Mucosa of descending colon (tissue), 3 donors: ENCODE data around the gene DENND6A. TPM values are rescaled to one million over a fixed set of nuclear protein-coding genes. Genes with fewer than 3 reads are reported as not detected.
A peak's percentile ranks its signal among the peaks of the same experiment; 100 is the strongest.

Source experiments
- ATAC-seq: fragments of 200-7000 bp; cut with Tn5 transposase; one replicate; pipeline ENCODE4 v1.9.1; 2020; ENCODE audit warnings: mild to moderate bottlenecking, moderate library complexity
- DNase-seq, 3 donors: peaks; one replicate each; pipeline ENCODE4 v3.0.0-alpha.2; 2020
- H3K36me3 ChIP-seq: fragments of 200-600 bp; one replicate; pipeline ENCODE4 v1.8.0; 2021; ENCODE audit warnings: low read depth, mild to moderate bottlenecking
- H3K4me1 ChIP-seq: fragments of 200-600 bp; one replicate; pipeline ENCODE4 v1.8.0; 2021; ENCODE audit warnings: low read depth, mild to moderate bottlenecking
- H3K4me3 ChIP-seq: fragments of 200-600 bp; one replicate; pipeline ENCODE4 v1.8.0; 2021; ENCODE audit warnings: mild to moderate bottlenecking
- H3K9me3 ChIP-seq: fragments of 200-600 bp; one replicate; pipeline ENCODE4 v1.8.0; 2021; ENCODE audit warnings: mild to moderate bottlenecking
- intact Hi-C, 2 donors: fragments of 100-400 bp; cut with DNase I in 1 of 2; cut with micrococcal nuclease in 1 of 2; formaldehyde crosslinking; loops; one replicate each; pipeline versions ENCODE4 v1.11.0 to v1.11.1; 2022; cut with DNase I, micrococcal nuclease
- total RNA-seq, 3 donors: library from RNA; stranded (reverse); fragmentation: NEBNext Ultra II Directional in 2 of 3; extraction: Animal tissue kit (Norgen Biotek cat#: 25700) in 2 of 3; gene quantifications; one replicate each; pipeline versions ENCODE4 v1.2.1 to v1.2.4, GENCODE V29; 2021 to 2023
- TF ChIP-seq, protein P1 (sequence below): fragments of 200-600 bp; IDR thresholded peaks from one replicate; pipeline ENCODE4 v1.8.0; 2022; ENCODE audit warnings: antibody characterized with exemption, mild to moderate bottlenecking
- donor health status: DM: no; HTN: no; CAD: no; lungs with moderate emphysema.
- donor health status: DM: no; HTN: no; CAD: no.
- donor health status: DM: no; HTN: yes; CAD: no.

Gene DENND6A
- total RNA-seq, 3 donors from 2014 or later = 19.6 to 34.7 (median 20.4) TPM

DNA sequence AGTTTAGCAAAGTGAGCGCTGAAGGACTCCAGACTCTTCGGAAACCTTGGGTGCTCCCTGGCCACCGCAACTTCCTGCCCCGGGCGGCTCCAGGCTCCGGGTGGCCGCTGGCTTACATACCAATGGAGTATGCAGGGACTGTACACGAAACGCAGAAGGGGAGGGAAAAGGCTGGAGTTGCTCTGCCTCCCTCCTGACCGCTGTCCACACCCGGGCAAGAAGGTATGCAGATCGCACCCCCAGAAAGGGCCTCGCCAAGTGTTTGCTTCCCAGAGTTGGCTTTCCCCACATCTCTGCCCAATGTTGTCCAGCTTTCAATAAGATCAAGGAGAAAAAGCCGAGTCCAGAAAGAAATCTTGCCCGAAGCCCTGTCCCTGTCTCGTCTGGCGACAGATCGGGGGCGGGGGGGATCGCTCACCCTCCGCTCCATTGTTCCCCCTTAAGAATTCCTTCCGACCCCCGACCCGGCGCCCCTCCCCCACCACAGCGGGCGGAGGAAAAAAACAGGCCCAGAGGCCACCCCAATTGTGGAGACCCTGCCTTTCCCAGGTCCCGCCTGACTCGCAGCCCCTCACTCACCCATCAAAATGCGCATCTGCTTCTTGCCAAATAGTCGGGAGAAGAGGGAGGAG, 96.3 kb downstream of the DENND6A start:
- Histone ChIP-seq H3K4me1 (peaks cover 42% of the 10 kb centered on the region), H3K4me3 (peak overlapping the region; percentile 86), H3K36me3 (no peaks in the 10 kb centered on the region), H3K9me3 (no peaks in the 10 kb centered on the region)
- TF ChIP-seq, protein P1, sequence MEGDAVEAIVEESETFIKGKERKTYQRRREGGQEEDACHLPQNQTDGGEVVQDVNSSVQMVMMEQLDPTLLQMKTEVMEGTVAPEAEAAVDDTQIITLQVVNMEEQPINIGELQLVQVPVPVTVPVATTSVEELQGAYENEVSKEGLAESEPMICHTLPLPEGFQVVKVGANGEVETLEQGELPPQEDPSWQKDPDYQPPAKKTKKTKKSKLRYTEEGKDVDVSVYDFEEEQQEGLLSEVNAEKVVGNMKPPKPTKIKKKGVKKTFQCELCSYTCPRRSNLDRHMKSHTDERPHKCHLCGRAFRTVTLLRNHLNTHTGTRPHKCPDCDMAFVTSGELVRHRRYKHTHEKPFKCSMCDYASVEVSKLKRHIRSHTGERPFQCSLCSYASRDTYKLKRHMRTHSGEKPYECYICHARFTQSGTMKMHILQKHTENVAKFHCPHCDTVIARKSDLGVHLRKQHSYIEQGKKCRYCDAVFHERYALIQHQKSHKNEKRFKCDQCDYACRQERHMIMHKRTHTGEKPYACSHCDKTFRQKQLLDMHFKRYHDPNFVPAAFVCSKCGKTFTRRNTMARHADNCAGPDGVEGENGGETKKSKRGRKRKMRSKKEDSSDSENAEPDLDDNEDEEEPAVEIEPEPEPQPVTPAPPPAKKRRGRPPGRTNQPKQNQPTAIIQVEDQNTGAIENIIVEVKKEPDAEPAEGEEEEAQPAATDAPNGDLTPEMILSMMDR = no peak
- ATAC-seq = peak; percentile 49
- intact Hi-C loops = loop anchor here in 1 of 2 donors (2.0 kb wide), 1 partner anchor 40 kb away; the partner anchor contains the start of gene PDE12
- DNase-seq = peak; percentile 83 to 89 (median 85)

DNA sequence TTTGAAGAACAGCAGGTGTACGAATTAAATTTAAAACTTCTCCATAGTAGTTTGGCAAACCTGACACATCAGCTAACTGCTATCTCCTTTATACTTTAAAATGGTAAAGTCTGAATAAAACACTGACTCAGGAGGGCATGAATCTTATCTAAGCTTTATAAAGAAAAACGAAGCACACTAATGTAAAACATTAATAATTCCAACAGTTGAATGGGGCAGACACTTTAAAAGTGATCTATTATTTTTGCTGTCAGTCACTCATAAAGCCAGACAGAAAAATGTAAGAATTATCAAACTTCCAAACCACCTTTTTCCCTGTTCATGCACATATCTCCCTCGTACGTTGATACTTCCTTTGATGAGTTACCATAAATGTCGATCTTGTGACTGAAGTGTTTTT, 98.3 kb downstream of the DENND6A start:
- Histone ChIP-seq H3K4me3 (no peak overlapping the region), H3K36me3 (no peaks in the 10 kb centered on the region), H3K9me3 (no peaks in the 10 kb centered on the region), H3K4me1 (peaks cover 42% of the 10 kb centered on the region)
- no peak for ATAC-seq
- TF ChIP-seq, protein P1 = no peak
- intact Hi-C loops = no loop called here
- DNase-seq = no peak

DNA sequence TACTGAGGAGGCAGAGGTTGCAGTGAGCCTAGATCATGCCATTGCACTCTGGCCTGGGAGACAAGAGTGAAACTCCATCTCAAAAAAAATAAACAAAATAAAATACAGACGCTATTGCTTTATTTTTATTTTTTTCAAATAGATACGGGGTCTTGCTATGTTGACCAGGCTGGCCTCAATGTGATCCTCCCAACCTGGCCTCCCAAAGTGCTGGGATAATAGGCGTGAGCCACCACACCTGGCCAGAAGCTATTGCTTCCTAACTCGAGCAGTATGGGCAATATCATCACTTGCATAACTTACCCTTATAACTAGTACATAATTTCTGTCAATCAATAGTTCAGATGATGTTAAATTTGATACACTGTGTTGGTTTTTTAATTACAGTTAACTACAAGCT, 98.7 kb downstream of the DENND6A start:
- no peak for DNase-seq
- no peaks in the 10 kb centered on the region for H3K9me3 ChIP-seq
- intact Hi-C loops = no loop called here
- TF ChIP-seq, protein P1 = no peak
- H3K36me3 ChIP-seq = no peaks in the 10 kb centered on the region
- no peak overlapping the region for H3K4me3 ChIP-seq
- H3K4me1 ChIP-seq = peaks cover 42% of the 10 kb centered on the region
- ATAC-seq = no peak

DNA sequence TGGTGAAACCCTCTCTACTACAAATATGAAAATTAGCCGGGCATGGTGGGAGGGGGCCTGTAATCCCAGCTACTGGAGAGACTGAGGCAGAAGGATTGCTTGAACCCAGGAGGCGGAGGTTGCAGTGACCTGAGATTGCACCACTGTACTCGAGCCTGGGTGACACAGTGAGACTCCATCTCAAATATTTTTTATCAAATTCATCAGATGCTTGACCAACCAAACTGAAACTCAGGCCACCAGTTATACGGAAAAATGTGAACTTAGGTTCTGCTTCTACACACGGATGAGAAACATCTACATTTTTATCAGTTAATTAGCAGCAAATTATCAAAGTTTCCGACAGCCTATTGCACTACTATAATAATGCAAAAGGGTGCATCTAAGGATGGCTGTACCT, 100.6 kb downstream of the DENND6A start:
- DNase-seq = no peak
- ATAC-seq = no peak
- TF ChIP-seq, protein P1 = no peak
- intact Hi-C loops = no loop called here
- Histone ChIP-seq H3K36me3 (no peaks in the 10 kb centered on the region), H3K4me3 (no peak overlapping the region), H3K4me1 (peaks cover 35% of the 10 kb centered on the region), H3K9me3 (no peaks in the 10 kb centered on the region)

DNA sequence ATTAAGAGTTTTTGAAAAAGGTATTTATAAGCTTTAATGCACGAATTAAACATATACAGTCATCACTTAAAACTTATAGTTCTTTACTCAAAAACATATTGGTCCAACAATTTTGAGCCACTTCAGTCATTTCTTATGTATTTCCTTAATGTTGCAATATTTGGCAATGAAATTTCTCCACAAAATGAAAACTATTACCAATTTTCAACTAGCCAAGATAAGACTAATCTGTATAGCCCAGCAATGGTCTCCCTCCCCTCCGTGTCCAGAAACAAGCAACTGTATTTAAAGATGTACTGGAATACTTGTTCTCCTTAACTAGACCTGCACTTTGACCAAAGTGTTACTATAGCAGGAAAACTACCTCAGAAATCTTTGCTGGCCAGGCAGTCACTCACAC, 105.0 kb downstream of the DENND6A start:
- H3K4me1 ChIP-seq = peaks cover 32% of the 10 kb centered on the region
- no peak for DNase-seq
- no peak for ATAC-seq
- H3K9me3 ChIP-seq = no peaks in the 10 kb centered on the region
- intact Hi-C loops = no loop called here
- H3K36me3 ChIP-seq = no peaks in the 10 kb centered on the region
- TF ChIP-seq, protein P1 = no peak
- H3K4me3 ChIP-seq = no peak overlapping the region

DNA sequence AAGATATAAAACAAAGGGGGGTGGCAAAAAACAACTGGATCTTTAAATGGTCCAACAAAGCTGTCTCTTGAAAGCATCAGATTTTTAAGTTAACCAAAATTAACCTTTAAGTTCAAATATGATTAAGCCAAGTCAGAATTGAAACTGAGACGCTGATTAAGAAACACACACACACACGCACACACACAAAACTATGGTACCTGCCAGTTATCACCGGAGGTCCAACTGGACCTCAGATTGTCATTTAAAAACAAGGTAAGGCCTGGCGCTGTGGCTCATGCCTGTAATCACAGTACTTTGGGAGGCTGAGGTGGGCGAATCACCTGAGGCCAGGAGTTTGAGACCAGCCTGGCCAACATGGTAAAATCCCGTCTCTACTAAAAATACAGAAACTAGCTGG, 106.1 kb downstream of the DENND6A start:
- H3K4me3 ChIP-seq = no peak overlapping the region
- DNase-seq = no peak
- no peaks in the 10 kb centered on the region for H3K36me3 ChIP-seq
- H3K9me3 ChIP-seq = no peaks in the 10 kb centered on the region
- TF ChIP-seq, protein P1 = no peak
- intact Hi-C loops = no loop called here
- ATAC-seq = no peak
- peaks cover 24% of the 10 kb centered on the region for H3K4me1 ChIP-seq
